Measurements from ENCODE around the gene TTLL10. TPM values are rescaled to one million over a fixed set of nuclear protein-coding genes. Genes with fewer than 3 reads are reported as not detected.
A peak's percentile ranks its signal among the peaks of the same experiment; 100 is the strongest.

The TTLL10 gene
- total RNA-seq, 1 donor: not detected

DNA sequence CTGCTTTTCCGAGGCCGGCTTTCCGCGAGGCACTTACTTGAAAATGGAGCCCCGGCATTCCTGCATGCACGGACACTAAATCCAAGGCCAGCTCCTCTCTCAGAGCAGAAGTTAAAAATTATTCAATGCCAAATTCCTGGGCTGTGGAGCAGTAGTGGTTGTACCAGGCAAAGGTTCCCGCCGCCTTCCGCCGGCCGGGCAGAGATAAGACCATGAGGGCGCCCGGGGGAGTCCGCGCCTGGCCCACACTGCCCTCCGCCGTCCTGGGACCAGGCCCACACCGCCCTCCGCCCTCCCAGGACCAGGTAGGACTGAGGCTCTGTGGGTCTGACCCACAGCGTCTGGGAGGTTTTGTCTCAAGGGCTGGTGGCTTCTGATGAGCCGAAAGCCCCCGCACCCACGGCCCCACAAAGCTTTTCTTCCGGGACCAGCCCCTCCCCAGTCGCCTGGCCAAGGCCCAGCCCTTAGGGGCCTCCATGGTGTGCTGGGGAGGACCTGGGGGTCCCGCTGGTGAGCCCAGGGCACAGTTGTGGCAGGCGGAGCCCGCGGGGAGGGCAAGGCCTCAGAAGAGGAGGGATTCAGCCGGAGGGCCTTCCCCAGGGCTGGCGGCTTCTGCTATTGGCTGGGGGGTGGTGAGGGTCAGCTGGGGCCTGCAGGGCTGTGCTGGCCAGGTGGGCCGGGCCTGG lies 45.1 kb upstream of the TTLL10 start:
- DNase-seq (ENCODE audit: low read depth): no peak
- TF ChIP-seq CTCF (IDR thresholded peaks at IDR 0.05; ENCODE audit: insufficient read depth, low read depth, low read length): no peak
- no peak overlapping the region for H3K4me3 ChIP-seq (ENCODE audit: low read depth, low read length)

DNA sequence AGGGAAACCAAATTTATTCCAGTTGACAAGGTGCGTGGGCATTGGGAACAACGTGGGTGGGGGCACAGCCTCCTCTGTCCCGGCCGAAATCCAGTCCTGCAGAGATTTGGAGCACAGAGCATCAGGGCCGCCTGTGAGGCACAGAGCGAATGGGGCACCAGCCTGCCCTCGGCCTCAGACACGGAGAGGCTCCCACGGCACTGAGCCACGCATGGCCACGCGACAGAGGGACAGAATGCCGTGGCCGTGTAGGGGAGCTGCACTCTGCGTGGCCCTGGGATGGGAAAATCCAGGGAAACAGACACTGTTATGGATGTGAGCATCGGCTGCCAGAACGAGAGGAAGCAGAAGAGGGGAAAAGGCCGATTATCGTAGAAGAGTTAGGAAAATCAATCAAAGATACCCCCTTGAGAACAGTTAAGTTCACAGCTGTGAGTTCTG lies 44.3 kb upstream of the TTLL10 start:
- H3K4me3 ChIP-seq (ENCODE audit: low read depth, low read length): no peak overlapping the region
- no peak for TF ChIP-seq CTCF (IDR thresholded peaks at IDR 0.05; ENCODE audit: insufficient read depth, low read depth, low read length)
- no peak for DNase-seq (ENCODE audit: low read depth)

DNA sequence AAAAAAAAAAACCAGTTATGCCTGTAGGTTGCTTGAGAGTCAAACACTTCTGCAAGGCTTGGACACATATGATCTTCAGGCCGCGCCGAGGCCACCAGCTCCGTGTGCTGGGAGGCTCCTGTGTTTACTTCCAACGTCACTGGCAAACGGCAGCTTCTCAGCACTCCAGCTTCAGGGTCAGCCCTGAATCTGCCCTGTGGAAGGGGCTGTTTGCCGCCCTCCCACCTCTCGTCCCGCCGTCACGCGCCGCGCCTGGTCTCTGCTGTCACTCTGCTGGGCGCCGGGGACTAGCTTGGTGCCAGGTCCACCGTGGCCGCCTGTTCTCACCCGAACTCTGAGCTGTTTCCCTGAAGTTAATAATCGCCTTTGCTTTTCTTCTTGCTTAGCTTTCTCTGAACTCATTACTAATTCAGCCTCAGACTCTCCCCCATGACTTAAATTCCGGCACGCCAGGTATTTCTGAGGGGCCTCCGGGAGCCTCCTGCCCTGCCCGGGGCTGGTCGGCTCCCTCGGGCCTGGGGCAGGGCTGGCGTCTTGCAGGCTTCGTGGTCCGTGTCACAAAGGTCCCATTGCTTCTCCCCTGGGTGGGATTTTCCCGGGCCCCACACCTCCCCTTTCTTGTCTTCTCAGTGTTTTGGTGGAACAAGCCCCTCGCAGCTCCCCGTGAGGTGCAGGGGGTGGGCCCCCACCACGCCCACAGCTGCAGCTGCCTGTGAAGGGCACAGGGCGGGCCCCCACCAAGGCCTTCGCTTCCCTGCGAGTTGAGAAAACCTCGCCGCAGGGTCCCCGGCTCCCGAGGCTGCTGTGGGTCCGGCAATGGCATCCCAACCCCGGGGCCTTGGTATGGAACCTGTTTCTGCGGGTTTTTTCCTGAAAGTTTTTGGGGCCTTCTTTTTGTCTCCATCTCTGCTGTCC lies 43.2 kb upstream of the TTLL10 start:
- H3K4me3 ChIP-seq (ENCODE audit: low read depth, low read length): no peak overlapping the region
- no peak for DNase-seq (ENCODE audit: low read depth)
- no peak for TF ChIP-seq CTCF (IDR thresholded peaks at IDR 0.05; ENCODE audit: insufficient read depth, low read depth, low read length)

DNA sequence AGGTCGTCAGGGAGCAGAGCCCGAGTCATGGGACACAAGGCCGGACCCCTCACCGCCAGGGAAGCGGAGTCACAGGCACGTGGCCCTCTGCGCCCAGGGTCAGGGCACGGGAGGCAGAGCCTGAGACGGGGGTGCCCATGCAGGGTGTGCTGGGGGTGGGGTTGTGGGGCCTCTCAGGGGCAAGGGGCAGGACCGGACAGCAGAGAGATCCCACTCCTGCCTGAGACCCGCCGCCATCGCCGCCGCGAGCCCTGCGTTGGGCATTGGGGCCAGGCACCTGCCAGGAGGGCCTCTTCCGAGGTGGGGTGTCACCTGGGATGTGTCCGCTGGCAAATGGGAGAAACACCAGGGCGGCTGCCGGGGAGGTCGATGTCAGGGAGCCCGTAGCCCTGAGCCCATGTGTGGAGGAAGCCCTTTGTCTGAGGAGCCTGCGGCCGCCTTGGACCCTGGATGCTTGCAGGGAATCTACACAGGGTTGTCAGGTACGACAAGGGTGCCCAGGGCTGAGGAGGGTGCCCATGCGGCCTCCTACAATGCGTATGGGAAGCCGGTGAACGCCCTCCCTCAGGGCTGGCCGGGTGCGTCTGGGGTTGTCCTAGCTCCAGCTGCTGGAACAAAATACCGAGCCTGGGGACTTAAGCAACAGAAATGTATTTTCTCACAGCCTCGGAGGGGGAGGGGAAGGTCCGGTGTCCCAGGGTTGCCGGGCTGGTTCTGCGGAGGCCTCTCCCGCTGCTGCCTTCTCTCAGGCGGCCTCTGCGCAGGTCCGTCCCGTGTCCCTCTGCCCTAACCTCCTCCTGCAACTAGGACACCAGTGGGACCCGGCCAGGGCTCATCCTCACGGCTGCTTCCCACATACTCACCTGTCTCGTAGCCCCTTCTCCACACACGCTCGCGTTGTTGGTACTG lies 41.4 kb upstream of the TTLL10 start:
- no peak overlapping the region for H3K4me3 ChIP-seq (ENCODE audit: low read depth, low read length)
- no peak for TF ChIP-seq CTCF (IDR thresholded peaks at IDR 0.05; ENCODE audit: insufficient read depth, low read depth, low read length)
- DNase-seq (ENCODE audit: low read depth): no peak

DNA sequence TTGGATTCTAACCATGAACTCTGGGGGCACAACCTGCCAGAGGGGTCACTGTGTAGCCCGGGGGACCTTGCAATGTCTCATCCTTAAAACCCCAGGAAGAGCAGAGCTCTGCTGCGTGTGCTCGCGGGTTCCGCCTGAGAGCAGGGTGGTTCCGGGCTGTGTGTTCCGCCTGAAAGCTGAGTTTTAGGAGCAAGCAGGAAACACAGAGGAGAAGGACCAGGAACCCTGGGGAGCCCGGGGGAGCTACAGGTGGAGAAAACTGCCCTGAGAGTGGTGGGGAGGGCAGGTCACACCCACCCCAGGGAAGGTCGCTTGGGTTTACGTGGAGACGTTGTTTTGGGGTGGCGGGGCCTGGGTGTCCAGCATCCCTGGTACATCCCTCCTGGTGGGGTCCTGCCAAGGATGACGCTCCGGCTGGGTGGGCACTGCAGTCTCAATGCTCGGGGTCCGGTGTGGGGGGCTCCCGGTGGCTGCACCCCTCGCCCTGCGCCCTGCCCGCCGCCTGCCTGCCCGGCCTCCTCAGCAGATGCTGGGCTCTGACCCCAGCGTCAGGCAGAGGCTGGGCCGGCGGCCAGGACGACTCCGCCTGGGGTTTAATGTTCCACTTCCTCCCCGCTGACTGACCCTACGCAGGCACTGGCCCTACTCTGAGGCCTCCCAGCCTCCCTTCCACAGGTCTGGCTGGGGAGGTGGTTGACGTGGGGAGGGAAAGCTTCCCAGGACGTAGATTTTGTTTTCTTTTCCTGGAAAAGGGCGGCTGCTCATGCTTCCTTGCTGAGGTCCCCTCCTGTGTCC lies 40.5 kb upstream of the TTLL10 start:
- no peak for TF ChIP-seq CTCF (IDR thresholded peaks at IDR 0.05; ENCODE audit: insufficient read depth, low read depth, low read length)
- no peak overlapping the region for H3K4me3 ChIP-seq (ENCODE audit: low read depth, low read length)
- DNase-seq (ENCODE audit: low read depth): peak; percentile 62

Measured in fibroblast of villous mesenchyme (primary cell).